Measurements from ENCODE around the gene MID1IP1. TPM values are rescaled to one million over a fixed set of nuclear protein-coding genes. Genes with fewer than 3 reads are reported as not detected.

Gene MID1IP1
- total and polyA plus RNA-seq, 8 donors, result 14.8 to 74.2 (median 20.7) TPM

- Histone ChIP-seq H3K9me3 (no peaks in the 10 kb centered on the region), H3K4me1 (no peaks in the 10 kb centered on the region), H3K27ac (no peak overlapping the region), H3K36me3 (no peaks in the 10 kb centered on the region), H3K27me3 (peaks cover 0 to 6% of the 10 kb centered on the region in 2 donors), H3K4me3 (no peak overlapping the region)
- no peak for TF ChIP-seq CTCF (IDR thresholded peaks at IDR 0.05)
- intact Hi-C loops (cut with DNase I), result no loop called here
- ATAC-seq (no peak), DNase-seq (no peak)
Observed at GRCh38 chrX:38760883-38761282, 40.4 kb upstream of the MID1IP1 start.

DNA sequence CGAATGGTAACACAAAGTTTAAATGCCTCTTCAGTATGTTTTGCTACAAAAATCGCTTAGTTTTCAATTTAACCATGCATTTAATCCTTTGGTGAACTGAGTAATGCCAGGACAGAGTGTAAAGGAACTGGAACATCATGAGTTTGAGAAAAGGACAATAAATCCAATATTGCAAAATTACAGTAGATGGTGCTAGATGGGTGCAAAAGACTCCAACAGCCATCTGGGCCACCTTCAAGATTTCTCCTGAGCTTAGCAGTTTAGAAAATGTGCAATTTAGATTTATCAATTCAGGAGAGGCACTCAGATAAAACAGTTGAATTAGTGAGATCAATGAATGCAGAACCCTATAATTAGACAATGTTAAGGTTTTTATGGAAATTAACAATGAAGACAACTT lies 33.2 kb upstream of the MID1IP1 start:
- Histone ChIP-seq H3K4me3 (no peak overlapping the region), H3K4me1 (no peaks in the 10 kb centered on the region), H3K27ac (no peak overlapping the region), H3K27me3 (peaks cover 0 to 4% of the 10 kb centered on the region in 2 donors), H3K9me3 (no peaks in the 10 kb centered on the region), H3K36me3 (no peaks in the 10 kb centered on the region)
- peak in 1 of 2 donors; percentile 22 for TF ChIP-seq CTCF (IDR thresholded peaks at IDR 0.05)
- ATAC-seq, result peak; percentile 48
- intact Hi-C loops (cut with DNase I), result no loop called here
- DNase-seq, result peak in 1 of 4 donors; percentile 19

GRCh38 chrX:38770152-38770551 lies 31.1 kb upstream of the MID1IP1 start:
- intact Hi-C loops (cut with DNase I), result no loop called here
- H3K4me3 ChIP-seq, result no peak overlapping the region
- H3K27me3 ChIP-seq, result no peaks in the 10 kb centered on the region
- H3K4me1 ChIP-seq, result no peaks in the 10 kb centered on the region
- DNase-seq (no peak), ATAC-seq (no peak)
- no peaks in the 10 kb centered on the region for H3K36me3 ChIP-seq
- no peak for TF ChIP-seq CTCF (IDR thresholded peaks at IDR 0.05)
- H3K9me3 ChIP-seq, result no peaks in the 10 kb centered on the region
- no peak overlapping the region for H3K27ac ChIP-seq

- Histone ChIP-seq H3K4me1 (no peaks in the 10 kb centered on the region), H3K36me3 (no peaks in the 10 kb centered on the region), H3K27ac (no peak overlapping the region), H3K4me3 (no peak overlapping the region), H3K9me3 (no peaks in the 10 kb centered on the region), H3K27me3 (peaks cover 0 to 6% of the 10 kb centered on the region in 2 donors)
- DNase-seq (no peak), ATAC-seq (peak; percentile 74)
- TF ChIP-seq CTCF (IDR thresholded peaks at IDR 0.05), result no peak
- intact Hi-C loops (cut with DNase I), result no loop called here
Observed at GRCh38 chrX:38774249-38774648, 27.0 kb upstream of the MID1IP1 start.

GRCh38 chrX:38796946-38797345 lies 4.3 kb upstream of the MID1IP1 start:
- H3K4me3 ChIP-seq, result no peak overlapping the region
- ATAC-seq, result no peak
- H3K36me3 ChIP-seq, result no peaks in the 10 kb centered on the region
- peaks cover 0 to 5% of the 10 kb centered on the region in 2 donors for H3K27me3 ChIP-seq
- no peak overlapping the region for H3K27ac ChIP-seq
- no peak for TF ChIP-seq CTCF (IDR thresholded peaks at IDR 0.05)
- no peak for DNase-seq
- intact Hi-C loops (cut with DNase I), result no loop called here
- H3K4me1 ChIP-seq, result no peaks in the 10 kb centered on the region
- no peaks in the 10 kb centered on the region for H3K9me3 ChIP-seq

Measured in left lung (tissue), 10 donors.